Coronary artery (tissue), 2 donors: ENCODE data around the gene ANKRD10.

Source experiments
- DNase-seq: peaks from one replicate; pipeline ENCODE4 v3.0.0-alpha.2; 2017; ENCODE audit warnings: low spot score
- H3K27ac ChIP-seq, 2 donors: fragments of 200-600 bp; sonication (generic); one replicate each; pipeline ENCODE4 v1.5.1; 2016 to 2019
- H3K4me3 ChIP-seq: fragments of 200-600 bp; sonication (generic); 2 replicates; pipeline ENCODE4 v1.5.1; 2016; ENCODE audit warnings: mild to moderate bottlenecking, moderate library complexity
- CTCF ChIP-seq: fragments of 200-600 bp; sonication (generic); IDR thresholded peaks from one replicate; pipeline ENCODE4 v1.5.1; 2019; ENCODE audit warnings: antibody characterized with exemption

The ANKRD10 gene

GRCh38 chr13:110887597-110888333 is 27.1 kb downstream of the ANKRD10 start:
- no peak for TF ChIP-seq CTCF
- H3K27ac ChIP-seq, result peak overlapping the region in 1 of 2 donors; percentile 12
- no peak for DNase-seq
- no peak overlapping the region for H3K4me3 ChIP-seq

- no peak overlapping the region for H3K27ac ChIP-seq
Measured at GRCh38 chr13:110886870-110887596, 27.8 kb downstream of the ANKRD10 start.

GRCh38 chr13:110885966-110886869 is 28.7 kb downstream of the ANKRD10 start:
- DNase-seq, result no peak
- no peak for TF ChIP-seq CTCF
- Histone ChIP-seq H3K27ac (no peak overlapping the region), H3K4me3 (no peak overlapping the region)

More at GRCh38 chr13:110886870-110887596, 27.8 kb downstream of the ANKRD10 start:
- no peak for TF ChIP-seq CTCF
- no peak overlapping the region for H3K4me3 ChIP-seq
- DNase-seq, result no peak

- Histone ChIP-seq H3K27ac (no peak overlapping the region), H3K4me3 (no peak overlapping the region)
- no peak for DNase-seq
- no peak for TF ChIP-seq CTCF
Measured at GRCh38 chr13:110885516-110885915, 29.4 kb downstream of the ANKRD10 start.

- no peak for TF ChIP-seq CTCF
- no peak overlapping the region for H3K4me3 ChIP-seq
- H3K27ac ChIP-seq, result no peak overlapping the region
- DNase-seq, result no peak
Measured at GRCh38 chr13:110884517-110884916, 30.4 kb downstream of the ANKRD10 start.

- H3K4me3 ChIP-seq, result no peak overlapping the region
- no peak for TF ChIP-seq CTCF
- DNase-seq, result no peak
- H3K27ac ChIP-seq, result no peak overlapping the region
Measured at GRCh38 chr13:110883542-110883941, 31.3 kb downstream of the ANKRD10 start.
